ENCODE data around the gene SIAE. TPM values are rescaled to one million over a fixed set of nuclear protein-coding genes. Genes with fewer than 3 reads are reported as not detected.

Gene SIAE
- total and polyA plus RNA-seq, 2 of the 4 experiments (the other 2 are of a cell fraction), result 4.7 to 12.0 TPM

GRCh38 chr11:124605719-124606118, 67.8 kb downstream of the SIAE start:
- no CpG with 5 or more reads among the region's 3 CpGs for WGBS, 2 experiments (ENCODE audit: extremely low coverage in 2 of 2, insufficient read length in 1 of 2)
- Histone ChIP-seq H3K9me3 (ENCODE audit: control insufficient read depth, insufficient read depth, low read length) (no peaks in the 10 kb centered on the region), H2BK5ac (ENCODE audit: low read depth, low read length, poor library complexity, severe bottlenecking) (no peak overlapping the region), H2AK5ac (ENCODE audit: low read depth, low read length) (no peak overlapping the region), H2BK20ac (ENCODE audit: low read depth, low read length) (no peak overlapping the region), H3K56ac (ENCODE audit: extremely low read depth, insufficient read depth, low read length) (no peak overlapping the region), H3K27ac (ENCODE audit: insufficient read depth, low read length) (no peak overlapping the region), H2AFZ (replicated peaks; ENCODE audit: low read length, poor library complexity) (no peak overlapping the region), H3K9ac (ENCODE audit: low read depth, low read length) (no peak overlapping the region), H3K4ac (ENCODE audit: low read depth, low read length) (no peak overlapping the region), H3K9me1 (ENCODE audit: insufficient read depth, low read length) (no peaks in the 10 kb centered on the region), H4K91ac (ENCODE audit: insufficient read depth, low read depth, low read length) (no peak overlapping the region), H4K5ac (ENCODE audit: low read depth, low read length) (no peak overlapping the region), H3K27me3 (ENCODE audit: control insufficient read depth, insufficient read depth, low read length) (no peaks in the 10 kb centered on the region), H3K79me1 (ENCODE audit: low read depth in 1 of 2, low read length in 2 of 2) (no peaks in the 10 kb centered on the region), H4K8ac (ENCODE audit: low read depth in 2 of 2, low read length in 2 of 2) (no peak overlapping the region), H3K36me3 (ENCODE audit: control insufficient read depth, insufficient read depth, low read length) (no peaks in the 10 kb centered on the region), H4K20me1 (ENCODE audit: insufficient read depth, low read length) (no peaks in the 10 kb centered on the region), H3K18ac (ENCODE audit: low read depth, low read length) (no peak overlapping the region), H3K4me3 (ENCODE audit: insufficient read depth, low read depth, low read length) (no peak overlapping the region), H3K4me2 (ENCODE audit: low read depth, low read length) (no peak overlapping the region), H3K14ac (replicated peaks; ENCODE audit: low read depth, low read length) (no peak overlapping the region), H2AK9ac (replicated peaks; ENCODE audit: low read depth, low read length, poor library complexity) (no peak overlapping the region), H2BK15ac (ENCODE audit: low read depth, low read length) (no peak overlapping the region), H3K4me1 (ENCODE audit: control insufficient read depth, insufficient read depth, low read length) (no peaks in the 10 kb centered on the region), H2BK120ac (ENCODE audit: low read depth, low read length) (no peak overlapping the region), H3K23ac (ENCODE audit: low read depth, low read length) (no peak overlapping the region)
- intact Hi-C loops (cut with micrococcal nuclease), result no loop called here
- TF ChIP-seq FOS (IDR thresholded peaks at IDR 0.05; ENCODE audit: low read depth, low read length), result no peak
- TF ChIP-seq MAFK (IDR thresholded peaks at IDR 0.05; ENCODE audit: low read depth, low read length), result no peak
- TF ChIP-seq RCOR1 (IDR thresholded peaks at IDR 0.05; ENCODE audit: insufficient replicate concordance, low read length), result no peak
- no peak for TF ChIP-seq SMC3 (IDR thresholded peaks at IDR 0.05; ENCODE audit: low read depth, low read length)
- TF ChIP-seq MXI1 (IDR thresholded peaks at IDR 0.05; ENCODE audit: borderline replicate concordance, low read depth, low read length), result no peak
- TF ChIP-seq CEBPB (IDR thresholded peaks at IDR 0.05; ENCODE audit: low read depth, low read length), result no peak
- TF ChIP-seq USF2 (IDR thresholded peaks at IDR 0.05; ENCODE audit: low read depth, low read length), result no peak
- no peak for TF ChIP-seq RAD21 (IDR thresholded peaks at IDR 0.05; ENCODE audit: low read length)
- no peak for TF ChIP-seq CHD1 (IDR thresholded peaks at IDR 0.05; ENCODE audit: low read depth, low read length)
- no peak for TF ChIP-seq MAZ (IDR thresholded peaks at IDR 0.05; ENCODE audit: borderline replicate concordance, low read depth, low read length)
- no peak for TF ChIP-seq RFX5 (IDR thresholded peaks at IDR 0.05; ENCODE audit: low read depth, low read length)
- no peak for TF ChIP-seq BHLHE40 (IDR thresholded peaks at IDR 0.05; ENCODE audit: low read depth, low read length)
- no peak for TF ChIP-seq CTCF (conservative IDR thresholded peaks at IDR 0.05; ENCODE audit: low read depth, low read length)
- TF ChIP-seq POLR2A (IDR thresholded peaks at IDR 0.05; ENCODE audit: low read depth, low read length), result no peak
- TF ChIP-seq NFE2L2 (IDR thresholded peaks at IDR 0.05; ENCODE audit: low read depth, low read length), result no peak
- no peak for TF ChIP-seq ELK1 (IDR thresholded peaks at IDR 0.05; ENCODE audit: borderline replicate concordance, low read depth, low read length)
- CTCF ChIA-PET, result interaction anchor here (0.6 kb wide), 1 partner anchor 190 kb away, joined by 3 read pairs; no protein-coding TSS in a partner anchor
- dilution Hi-C loops (cut with HindIII; ENCODE audit: low sequenced_read_pairs, unreplicated experiment), result no loop called here
- DNase-seq (no peak), ATAC-seq (ENCODE audit: low read depth) (no peak)
- POLR2A ChIA-PET (ENCODE audit: unreplicated experiment), result no interaction called here
- in situ Hi-C loops (cut with MboI; ENCODE audit: low sequenced_read_pairs), result no loop called here
- no TSS peak for BruUV-seq (replicated peaks)
